ENCODE results near the gene IMPG1. TPM values are rescaled to one million over a fixed set of nuclear protein-coding genes. Genes with fewer than 3 reads are reported as not detected.

The IMPG1 gene
- total RNA-seq, 1 experiment from 2014 or later, result not detected

GRCh38 chr6:75913040-75913439 is 159.4 kb downstream of the IMPG1 start (continued):
- TF ChIP-seq PRDM15 (CRISPR knock-in tag; IDR thresholded peaks at IDR 0.05), result no peak
- no peak for TF ChIP-seq GTF2I (CRISPR knock-in tag; conservative IDR thresholded peaks at IDR 0.05)
- no peak for TF ChIP-seq IRF1 (CRISPR knock-in tag; IDR thresholded peaks at IDR 0.05)
- TF ChIP-seq NFATC4 (CRISPR knock-in tag; IDR thresholded peaks at IDR 0.05), result no peak
- no peak for TF ChIP-seq NFYB (CRISPR knock-in tag; conservative IDR thresholded peaks at IDR 0.05; ENCODE audit: low read depth)
- TF ChIP-seq ZNF425 (CRISPR knock-in tag; conservative IDR thresholded peaks at IDR 0.05), result no peak
- no peak for TF ChIP-seq RORB (CRISPR knock-in tag; IDR thresholded peaks at IDR 0.05)
- no peak for TF ChIP-seq PRRX2 (CRISPR knock-in tag; IDR thresholded peaks at IDR 0.05)
- TF ChIP-seq E2F5 (CRISPR knock-in tag; IDR thresholded peaks at IDR 0.05), result no peak
- TF ChIP-seq NFE2L1 (CRISPR knock-in tag; IDR thresholded peaks at IDR 0.05), result no peak
- no peak for TF ChIP-seq ATF6 (CRISPR knock-in tag; IDR thresholded peaks at IDR 0.05)
- TF ChIP-seq OVOL2 (CRISPR knock-in tag; IDR thresholded peaks at IDR 0.05; ENCODE audit: borderline replicate concordance), result no peak
- TF ChIP-seq ATF2 (CRISPR knock-in tag; IDR thresholded peaks at IDR 0.05; ENCODE audit: borderline replicate concordance, low read depth), result no peak
- TF ChIP-seq ZNF416 (CRISPR knock-in tag; IDR thresholded peaks at IDR 0.05), result no peak

GRCh38 chr6:75907444-75907843 is 165.0 kb downstream of the IMPG1 start:
- CTCF ChIA-PET, result no interaction called here
- POLR2A ChIA-PET, result no interaction called here

More at GRCh38 chr6:75907444-75907843, 165.0 kb downstream of the IMPG1 start:
- ATAC-seq (no peak), DNase-seq (ENCODE audit: low spot score) (no peak)
- Mint-ChIP-seq H3K36me3 (peaks cover 20% of the 10 kb centered on the region), H3K27me3 (ENCODE audit: low read depth) (no peaks in the 10 kb centered on the region), H3K27ac (no peak overlapping the region), H3K4me3 (no peak overlapping the region), H3K9me3 (peaks cover 16% of the 10 kb centered on the region), H3K4me1 (peaks cover 3% of the 10 kb centered on the region; the same call in 1 of the 2 replicates)
- TF ChIP-seq ZNF232 (CRISPR knock-in tag; IDR thresholded peaks at IDR 0.05), result no peak
- no peak for TF ChIP-seq ZNF121 (CRISPR knock-in tag; IDR thresholded peaks at IDR 0.05)
- TF ChIP-seq HMGXB4 (CRISPR knock-in tag; IDR thresholded peaks at IDR 0.05), result no peak
- no peak for TF ChIP-seq ZNF416 (CRISPR knock-in tag; IDR thresholded peaks at IDR 0.05)
- TF ChIP-seq ATF2 (CRISPR knock-in tag; IDR thresholded peaks at IDR 0.05; ENCODE audit: borderline replicate concordance, low read depth), result no peak
- TF ChIP-seq MYBL2 (CRISPR knock-in tag; IDR thresholded peaks at IDR 0.05), result no peak
- TF ChIP-seq ATF6 (CRISPR knock-in tag; IDR thresholded peaks at IDR 0.05), result no peak
- TF ChIP-seq USF2 (CRISPR knock-in tag; IDR thresholded peaks at IDR 0.05), result no peak
